Panc1 (cell line): ENCODE data around the gene VAPA. TPM values are rescaled to one million over a fixed set of nuclear protein-coding genes. Genes with fewer than 3 reads are reported as not detected.

Experiments
- ATAC-seq: fragments of 200-7000 bp; cut with Tn5 transposase; 2 replicates; pipeline ENCODE4 v1.9.1; 2020; ENCODE audit warnings: mild to moderate bottlenecking, moderate library complexity
- BruUV-seq: library from RNA; stranded (reverse); fragments of 400-500 nt; replicated peaks from 2 replicates; lab custom pipeline; 2021; lab: Mats Ljungman, UMichigan
- CTCF ChIA-PET: fragments of 300-600 bp; sonication (Branson Sonifier 250); formaldehyde crosslinking; loops from one replicate; lab custom pipeline; 2022; ENCODE audit warnings: antibody characterized with exemption; lab: Charles Lee
- POLR2A ChIA-PET: fragments of 300-600 bp; sonication (Branson Sonifier 250); formaldehyde crosslinking; loops from one replicate; lab custom pipeline; 2022; ENCODE audit warnings: antibody characterized with exemption; lab: Charles Lee
- DNase-seq: peaks from one replicate; pipeline ENCODE4 v3.0.0-alpha.2; 2010; ENCODE audit warnings: low read depth, low spot score
- H3K27ac ChIP-seq: 2 replicates; pipeline ENCODE4 v1.5.1; 2011; ENCODE audit warnings: mild to moderate bottlenecking, low read length, inconsistent platforms
- H3K27me3 ChIP-seq: fragments of 200-500 bp; sonication (Bioruptor generic); 2 replicates; pipeline ENCODE4 v1.6.0; 2014; ENCODE audit warnings: low read length, inconsistent platforms; ENCODE audit not compliant: control insufficient read depth, insufficient read depth
- H3K36me3 ChIP-seq: fragments of 200-500 bp; sonication (Bioruptor generic); 2 replicates; pipeline ENCODE4 v1.5.1; 2014; ENCODE audit warnings: inconsistent platforms, mild to moderate bottlenecking, low read length, moderate library complexity; ENCODE audit not compliant: control insufficient read depth, insufficient read depth
- H3K4me1 ChIP-seq: 2 replicates; pipeline ENCODE4 v1.5.1; 2011; ENCODE audit warnings: inconsistent platforms, mild to moderate bottlenecking, low read length, moderate library complexity; ENCODE audit not compliant: control insufficient read depth, insufficient read depth
- H3K4me3 ChIP-seq, 2 experiments: 2 replicates each; pipeline ENCODE4 v1.5.1; 2011 to 2012; ENCODE audit warnings: low read depth in 2 of 2, low read length in 2 of 2, mild to moderate bottlenecking in 2 of 2, inconsistent platforms in 1 of 2, moderate library complexity in 1 of 2
- H3K9me3 ChIP-seq: fragments of 200-500 bp; sonication (Bioruptor generic); 2 replicates; pipeline ENCODE4 v1.5.1; 2014; ENCODE audit warnings: low read depth, mild to moderate bottlenecking, inconsistent platforms, low read length, moderate library complexity; ENCODE audit not compliant: control insufficient read depth, insufficient read depth
- CTCF ChIP-seq: fragments of 450-650 bp; IDR thresholded peaks from 2 replicates; pipeline ENCODE4 v1.5.1; 2017; ENCODE audit warnings: mild to moderate bottlenecking
- POLR2AphosphoS5 ChIP-seq: IDR thresholded peaks from 2 replicates; pipeline ENCODE4 v1.6.1; 2012; ENCODE audit warnings: mild to moderate bottlenecking, low read depth, low read length, moderate library complexity
- REST ChIP-seq, 2 experiments: IDR thresholded peaks; 2 replicates each; pipeline ENCODE4 v1.6.1; 2011 to 2012; ENCODE audit warnings: low read depth in 2 of 2, control low read depth in 1 of 2, low read length in 1 of 2, mild to moderate bottlenecking in 1 of 2, moderate library complexity in 1 of 2; ENCODE audit not compliant: insufficient read depth in 1 of 2
- SIN3A ChIP-seq: IDR thresholded peaks from 2 replicates; pipeline ENCODE4 v1.6.1; 2012; ENCODE audit warnings: low read depth, mild to moderate bottlenecking, low read length, moderate library complexity, borderline replicate concordance; ENCODE audit not compliant: insufficient read depth
- TCF7L2 ChIP-seq: IDR thresholded peaks from 2 replicates; pipeline ENCODE4 v1.6.1; 2011; ENCODE audit warnings: mild to moderate bottlenecking, low read depth, low read length, inconsistent platforms
- in situ Hi-C: cut with HindIII; loops from 2 replicates; pipeline ENCODE4 v1.10.0; 2016; ENCODE audit warnings: low sequenced_read_pairs, low pct_unique_long_range_greater_than_20kb
- intact Hi-C: fragments of 100-400 bp; cut with micrococcal nuclease; formaldehyde crosslinking; loops from one replicate; pipeline ENCODE4 v1.10.0; 2022; ENCODE audit not compliant: unreplicated experiment
- total RNA-seq: library from RNA; stranded (reverse); gene quantifications from one replicate; pipeline ENCODE4 v1.2.1, GENCODE V29; 2021; ENCODE audit not compliant: unreplicated experiment

The VAPA gene
- total RNA-seq, 1 experiment from 2014 or later = 228 TPM

- CTCF ChIA-PET = no interaction called here
- POLR2A ChIA-PET = interaction anchor here (0.6 kb wide), 1 partner anchor 1121 kb away, joined by 3 read pairs; no protein-coding TSS in a partner anchor
These were observed 921 bp downstream of the VAPA start for GRCh38 chr18:9914584-9915290.

GRCh38 chr18:9915291-9916076 lies 1.7 kb downstream of the VAPA start:
- H3K27me3 ChIP-seq = no peaks in the 10 kb centered on the region
- H3K4me3 ChIP-seq = peak overlapping the region; percentile 83 to 94
- POLR2A ChIA-PET = interaction anchor here (0.6 kb wide), 1 partner anchor 1122 kb away, joined by 3 read pairs; no protein-coding TSS in a partner anchor
- in situ Hi-C loops = no loop called here
- TF ChIP-seq SIN3A (no peak), TCF7L2 (no peak), REST (IDR thresholded peaks at IDR 0.05; ENCODE audit: insufficient read depth in 1 of 2, low read depth in 2 of 2, low read length in 1 of 2) (no peak), POLR2AphosphoS5 (no peak), CTCF (no peak)
- ATAC-seq (no peak), DNase-seq (no peak)
- no peaks in the 10 kb centered on the region; the same call in 1 of the 2 replicates for H3K36me3 ChIP-seq
- peak overlapping the region; percentile 90 for H3K27ac ChIP-seq
- CTCF ChIA-PET = no interaction called here
- H3K4me1 ChIP-seq = peaks cover 41% of the 10 kb centered on the region
- no TSS peak for BruUV-seq
- H3K9me3 ChIP-seq = no peaks in the 10 kb centered on the region
- intact Hi-C loops = loop anchor here (10.0 kb wide), 1 partner anchor 91 kb away; no protein-coding TSS in a partner anchor

More at GRCh38 chr18:9914584-9915290, 921 bp downstream of the VAPA start:
- H3K27me3 ChIP-seq = no peaks in the 10 kb centered on the region
- ATAC-seq (peak; percentile 64), DNase-seq (no peak)
- no peaks in the 10 kb centered on the region for H3K9me3 ChIP-seq
- H3K4me3 ChIP-seq = peak overlapping the region; percentile 83 to 94
- no TSS peak for BruUV-seq
- peak; percentile 52; the same call in 1 of the 2 replicates for TF ChIP-seq SIN3A
- TF ChIP-seq POLR2AphosphoS5 = no peak
- 0 out of 2 replicates have a peak, but pooled peaks have one; percentile 26 for TF ChIP-seq TCF7L2
- H3K4me1 ChIP-seq = peaks cover 35% of the 10 kb centered on the region
- intact Hi-C loops = loop anchor here (10.0 kb wide), 1 partner anchor 90 kb away; no protein-coding TSS in a partner anchor
- no peaks in the 10 kb centered on the region; the same call in 1 of the 2 replicates for H3K36me3 ChIP-seq
- H3K27ac ChIP-seq = peak overlapping the region; percentile 90
- in situ Hi-C loops = no loop called here
